ENCODE data around the gene GATA5.
"Not testable (repeated sequence)": the region's sequence is repeated elsewhere in the genome, so short reads cannot be mapped to it uniquely, and the experiment has no call there.

GATA5 gene

GRCh38 chr20:62430311-62430853 is 45.4 kb downstream of the GATA5 start:
- no peak for DNase-seq (ENCODE audit: low spot score)

GRCh38 chr20:62429455-62430310 is 46.1 kb downstream of the GATA5 start:
- DNase-seq (ENCODE audit: low spot score): no peak

DNA sequence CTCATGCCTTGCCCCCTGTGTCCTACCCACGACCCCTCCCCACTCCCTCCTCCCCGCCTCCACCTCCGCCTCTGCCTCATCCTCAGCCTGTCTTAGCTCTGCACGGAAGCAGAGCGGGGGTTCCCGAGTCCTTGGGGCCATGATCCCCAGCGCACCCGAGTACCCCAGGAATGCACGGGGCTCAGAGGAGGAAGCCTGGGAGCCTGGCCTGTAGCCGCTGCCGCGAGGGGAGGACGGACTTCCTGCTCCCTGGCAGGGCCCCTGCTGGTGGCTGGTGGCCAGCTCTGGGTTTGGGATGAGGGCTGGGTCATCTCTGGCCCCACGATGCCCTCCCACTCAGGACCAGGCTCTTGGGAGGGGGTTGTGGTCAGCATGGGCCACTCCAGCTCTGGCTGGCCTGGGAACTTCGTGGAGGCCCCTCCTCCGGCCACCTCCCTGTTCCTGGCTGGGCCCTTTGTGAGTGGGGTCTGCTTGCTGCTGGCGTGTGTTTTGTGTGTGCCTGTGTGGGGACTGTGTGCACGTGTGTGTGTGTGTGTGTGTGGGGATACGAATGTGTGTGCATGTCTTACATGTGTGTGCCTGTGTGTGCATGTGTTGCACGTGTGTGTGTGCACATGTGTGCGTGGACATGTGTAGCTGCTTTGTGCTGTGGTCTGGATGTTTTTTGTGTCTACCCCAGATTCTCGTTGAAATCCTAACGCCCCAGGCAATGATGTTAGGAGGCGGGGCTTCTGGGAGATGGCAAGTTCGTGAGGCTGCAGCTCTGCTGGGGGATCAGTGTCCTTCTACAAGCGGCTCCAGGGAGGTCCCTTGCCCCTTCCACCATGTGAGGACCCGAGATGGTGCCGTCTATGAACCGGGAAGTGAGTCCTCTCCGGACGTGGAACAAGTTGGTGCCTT is 47.1 kb downstream of the GATA5 start:
- DNase-seq (ENCODE audit: low spot score): no peak

GRCh38 chr20:62428002-62428372 is 47.8 kb downstream of the GATA5 start:
- no peak for DNase-seq (ENCODE audit: low spot score)

DNA sequence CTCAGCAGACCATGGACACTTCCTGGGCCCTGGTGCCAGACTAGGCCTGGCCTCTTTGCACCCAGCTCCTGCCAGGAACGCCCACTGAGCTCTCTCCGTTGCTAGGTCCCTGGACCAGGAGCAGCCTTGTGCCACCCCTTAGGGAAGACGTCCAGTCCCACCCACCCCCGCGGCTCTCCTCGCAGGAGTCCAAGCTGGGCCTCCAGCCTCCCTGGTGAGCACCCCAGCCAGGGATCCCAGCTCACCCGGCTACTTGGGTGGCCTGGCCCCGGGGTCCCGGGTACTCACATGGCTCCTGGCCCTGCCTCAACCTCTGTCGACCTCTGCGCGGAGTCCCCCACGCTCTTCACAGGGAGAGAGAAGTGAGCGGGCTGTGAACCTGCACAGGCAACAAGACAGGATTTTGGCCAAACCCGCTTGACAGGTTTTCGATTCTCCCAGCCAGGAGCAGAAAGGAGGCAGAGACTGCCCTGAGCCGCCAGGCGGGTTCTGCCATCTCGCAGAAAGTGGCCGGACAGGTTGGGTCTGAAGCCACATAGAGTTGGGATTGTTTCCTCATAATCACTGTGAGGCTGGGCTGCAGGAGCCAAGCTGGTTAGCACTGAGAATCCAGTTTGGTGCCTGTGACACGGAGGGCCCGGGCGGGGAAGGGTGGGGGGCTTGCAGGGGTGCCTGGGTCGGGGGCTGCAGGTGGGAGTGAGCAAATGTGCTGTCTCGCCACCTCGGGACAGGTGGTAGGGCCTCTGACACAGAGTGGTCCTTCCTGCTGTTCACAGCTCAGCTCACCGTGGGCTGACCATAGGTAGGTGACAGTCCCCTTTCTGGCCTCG is 48.4 kb downstream of the GATA5 start, which contains the start of gene RBBP8NL:
RBBP8NL (minus strand) TSS at position 368 of the 830 bp plus-strand sequence. CDS start 7,892 bp downstream, outside the sequence.
- peak; percentile 66 for DNase-seq (ENCODE audit: low spot score)

- DNase-seq (ENCODE audit: low spot score): no peak
These were observed 49.1 kb downstream of the GATA5 start for GRCh38 chr20:62426699-62427131.

DNA sequence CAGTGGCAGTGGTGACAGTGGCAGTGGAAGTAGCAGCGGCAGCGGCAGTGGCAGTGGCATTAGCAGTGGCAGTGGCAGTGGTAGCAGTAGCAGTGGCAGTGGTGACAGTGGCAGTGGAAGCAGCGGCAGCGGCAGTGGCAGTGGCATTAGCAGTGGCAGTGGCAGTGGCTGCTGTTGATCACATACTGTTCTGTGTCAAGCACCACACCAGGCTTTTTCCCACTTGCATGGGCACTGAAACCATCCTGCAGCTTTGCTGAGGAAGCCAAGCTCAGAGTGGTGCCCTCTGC is 49.8 kb downstream of the GATA5 start:
- DNase-seq (ENCODE audit: low spot score): not testable (repeated sequence)

DNA sequence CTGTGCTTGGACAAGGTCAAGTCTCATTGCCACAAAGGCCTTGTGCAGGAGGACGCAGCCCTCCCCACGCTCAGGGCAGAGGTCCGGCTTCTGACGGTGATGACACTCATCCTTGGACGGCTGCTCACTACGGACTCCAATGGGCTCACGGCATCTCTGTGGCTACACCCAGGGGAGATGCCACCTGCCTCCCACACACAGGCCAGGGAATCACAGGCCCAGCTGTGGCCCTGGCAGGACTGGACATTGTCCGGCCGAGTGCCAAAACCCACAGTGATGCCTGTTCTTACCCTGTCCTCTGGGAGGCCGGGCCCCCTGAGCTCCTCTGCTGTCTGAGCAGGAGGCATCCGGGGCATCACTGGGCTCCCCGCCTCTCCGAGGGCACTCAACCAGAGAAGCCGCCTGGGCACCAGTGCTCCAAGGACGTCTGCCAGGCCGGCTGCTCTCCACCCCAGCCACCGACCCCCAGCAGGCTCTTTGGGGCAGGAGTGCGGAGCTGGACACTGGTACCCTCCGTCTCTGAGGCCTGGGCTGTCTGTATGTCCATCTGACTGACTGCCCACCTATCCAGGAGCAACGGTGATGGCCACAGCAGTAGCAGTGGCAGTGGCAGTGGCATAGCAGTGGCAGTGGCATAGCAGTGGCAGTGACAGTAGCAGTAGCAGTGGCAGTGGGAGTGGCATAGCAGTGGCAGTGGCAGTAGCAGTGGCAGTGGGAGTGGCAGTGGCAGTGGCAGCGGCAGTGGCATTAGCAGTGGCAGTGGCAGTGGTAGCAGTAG is 50.3 kb downstream of the GATA5 start:
- no peak for DNase-seq (ENCODE audit: low spot score)

GRCh38 chr20:62424249-62425107 is 51.3 kb downstream of the GATA5 start:
- no peak for DNase-seq (ENCODE audit: low spot score)

GRCh38 chr20:62423326-62423706 is 52.5 kb downstream of the GATA5 start:
- DNase-seq (ENCODE audit: low spot score): no peak

- no peak for DNase-seq (ENCODE audit: low spot score)
These were observed 53.0 kb downstream of the GATA5 start for GRCh38 chr20:62422636-62423325.

DNA sequence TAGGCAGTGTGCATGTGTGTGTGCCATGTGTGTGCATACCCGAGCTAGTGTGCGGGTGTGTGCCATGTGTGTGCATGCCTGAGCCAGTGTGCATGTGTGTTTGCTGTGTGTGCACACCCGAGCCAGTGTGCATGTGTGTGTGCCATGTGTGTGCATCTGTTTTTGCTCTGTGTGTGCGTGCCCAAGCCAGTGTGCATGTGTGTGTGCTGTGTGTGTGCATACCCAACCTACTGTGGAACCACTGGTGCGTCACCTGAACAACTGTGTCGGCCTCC is 54.1 kb downstream of the GATA5 start:
- DNase-seq (ENCODE audit: low spot score): no peak

- DNase-seq (ENCODE audit: low spot score): no peak
These were observed 54.7 kb downstream of the GATA5 start for GRCh38 chr20:62420846-62421715.

DNA sequence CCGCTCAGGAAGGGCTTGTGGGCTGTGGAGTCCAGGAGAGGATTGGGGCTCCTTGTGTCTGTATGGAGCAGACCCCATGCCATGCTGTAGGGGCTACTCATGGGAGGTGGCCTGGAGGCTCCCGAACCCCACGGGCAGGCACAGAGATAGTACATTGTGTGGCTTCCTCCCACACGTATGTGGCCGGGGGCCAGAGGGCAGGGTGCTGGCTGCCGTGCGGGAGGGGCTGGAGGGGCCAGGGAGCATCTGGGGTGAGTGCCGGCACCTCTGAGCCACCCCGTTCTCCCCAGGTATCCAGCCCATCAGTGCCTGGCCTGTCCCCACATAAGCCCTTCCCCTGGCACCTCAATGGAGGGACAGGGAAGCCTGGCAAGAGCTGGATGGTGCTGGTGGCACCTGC is 56.0 kb downstream of the GATA5 start:
- DNase-seq (ENCODE audit: low spot score): no peak

GRCh38 chr20:62418709-62419487 is 56.9 kb downstream of the GATA5 start:
- no peak for DNase-seq (ENCODE audit: low spot score)

GRCh38 chr20:62417981-62418708 is 57.6 kb downstream of the GATA5 start:
- no peak for DNase-seq (ENCODE audit: low spot score)

All from kidney tubule cell (primary cell).